A549 (cell line): ENCODE data around the gene INHA. TPM values are rescaled to one million over a fixed set of nuclear protein-coding genes. Genes with fewer than 3 reads are reported as not detected.

Experiments used
- ATAC-seq, 2 experiments: fragments of 200-7000 bp in 1 of 2; fragments of >200 bp in 1 of 2; cut with Nextera tagmentation in 1 of 2; cut with Tn5 transposase in 1 of 2; 3 replicates each; pipeline versions ENCODE4 v1.8.0 to v1.9.1; 2018 to 2020; ENCODE audit warnings: mild to moderate bottlenecking in 1 of 2, moderate library complexity in 1 of 2
- CTCF ChIA-PET: fragments of 300-600 bp; sonication (Branson Sonifier 250); formaldehyde crosslinking; extraction: SDS; loops from one replicate; lab custom pipeline; 2021; ENCODE audit warnings: antibody characterized with exemption, inconsistent platforms; lab: Yijun Ruan, JAX
- POLR2A ChIA-PET: fragments of 350-600 bp; formaldehyde crosslinking; extraction: SDS; loops from one replicate; lab custom pipeline; 2021; ENCODE audit warnings: antibody characterized with exemption, inconsistent platforms; lab: Yijun Ruan, JAX
- DNase-seq, 2 experiments: peaks; one replicate each; pipeline versions ENCODE4 v3.0.0 to v3.0.0-alpha.2; 2011 to 2016; ENCODE audit warnings: low read depth in 1 of 2, low spot score in 1 of 2
- FAIRE-seq: peaks from 2 replicates; lab custom pipeline; 2011; peaks lifted over from hg19 to GRCh38; lab: Jason Lieb, UNC
- H3K27ac ChIP-seq, 2 experiments: fragments of >200 bp; sonication (Bioruptor Twin); formaldehyde crosslinking; 3 replicates each; pipeline ENCODE4 v1.5.1; 2016 to 2017
- H3K4me1 ChIP-seq: fragments of >200 bp; sonication (Bioruptor Twin); formaldehyde crosslinking; 3 replicates; pipeline ENCODE4 v1.6.1; 2016
- H3K4me2 ChIP-seq: fragments of >200 bp; sonication (Bioruptor Twin); formaldehyde crosslinking; 3 replicates; pipeline ENCODE4 v1.6.1; 2016
- H3K4me3 ChIP-seq: fragments of >200 bp; sonication (Bioruptor Twin); formaldehyde crosslinking; 3 replicates; pipeline ENCODE4 v1.5.1; 2016
- H3K9me3 ChIP-seq: fragments of >200 bp; sonication (Bioruptor Twin); formaldehyde crosslinking; 3 replicates; pipeline ENCODE4 v1.6.1; 2016
- CBX2 ChIP-seq: fragments of 200-600 bp; sonication (generic); IDR thresholded peaks from 2 replicates; pipeline ENCODE4 v1.6.1; 2016; ENCODE audit warnings: low read depth, mild to moderate bottlenecking, borderline replicate concordance
- CBX8 ChIP-seq: fragments of 200-600 bp; sonication (generic); IDR thresholded peaks from 2 replicates; pipeline ENCODE4 v1.6.1; 2016
- FOSL2 ChIP-seq, 2 experiments: fragments of 450-650 bp in 1 of 2; fragments of >200 bp in 1 of 2; sonication (Bioruptor Twin) in 1 of 2; formaldehyde crosslinking; IDR thresholded peaks; 2 replicates each; pipeline versions ENCODE4 v1.5.0 to v1.6.1; 2016 to 2020; ENCODE audit warnings: mild to moderate bottlenecking in 1 of 2, moderate library complexity in 1 of 2
- FOXS1 ChIP-seq: fragments of 250-450 bp; sonication (Bioruptor Pico); IDR thresholded peaks from 2 replicates; pipeline ENCODE4 v1.5.0; 2020; ENCODE audit warnings: mild to moderate bottlenecking, moderate library complexity
- HES2 ChIP-seq: fragments of >200 bp; sonication (Bioruptor Twin); formaldehyde crosslinking; IDR thresholded peaks from 2 replicates; pipeline ENCODE4 v1.6.1; 2016
- HMGXB4 ChIP-seq: fragments of 250-450 bp; sonication (Bioruptor Pico); IDR thresholded peaks from 2 replicates; pipeline ENCODE4 v1.5.0; 2021; ENCODE audit warnings: mild to moderate bottlenecking, moderate library complexity, borderline replicate concordance
- HOXB5 ChIP-seq: fragments of 250-450 bp; sonication (Bioruptor Pico); IDR thresholded peaks from 2 replicates; pipeline ENCODE4 v1.5.0; 2020; ENCODE audit warnings: mild to moderate bottlenecking, moderate library complexity
- JUNB ChIP-seq: fragments of >200 bp; sonication (Bioruptor Twin); formaldehyde crosslinking; IDR thresholded peaks from 2 replicates; pipeline ENCODE4 v1.6.1; 2016
- KDM5A ChIP-seq: fragments of 200-600 bp; sonication (generic); IDR thresholded peaks from 2 replicates; pipeline ENCODE4 v1.6.1; 2016; ENCODE audit warnings: antibody characterized with exemption, mild to moderate bottlenecking
- MAFK ChIP-seq: fragments of 450-650 bp; IDR thresholded peaks from 2 replicates; pipeline ENCODE4 v1.6.1; 2014; ENCODE audit not compliant: partially characterized antibody
- NPAS2 ChIP-seq: fragments of 250-450 bp; sonication (Bioruptor Pico); IDR thresholded peaks from 2 replicates; pipeline ENCODE4 v1.8.0; 2022; ENCODE audit warnings: mild to moderate bottlenecking, moderate library complexity, borderline replicate concordance
- NR3C1 ChIP-seq: fragments of >200 bp; sonication (Bioruptor Twin); formaldehyde crosslinking; IDR thresholded peaks from 3 replicates; pipeline ENCODE4 v1.6.1; 2017
- PHF8 ChIP-seq: fragments of 200-600 bp; sonication (generic); IDR thresholded peaks from 2 replicates; pipeline ENCODE4 v1.6.1; 2016; ENCODE audit warnings: low read depth, mild to moderate bottlenecking, antibody characterized with exemption, moderate library complexity, borderline replicate concordance
- RCOR1 ChIP-seq: fragments of 150-350 bp; IDR thresholded peaks from 2 replicates; pipeline ENCODE4 v1.6.1; 2014; ENCODE audit warnings: antibody characterized with exemption, low read length, low read depth
- SREBF2 ChIP-seq: fragments of 450-650 bp; IDR thresholded peaks from 2 replicates; pipeline ENCODE4 v1.6.1; 2014; ENCODE audit warnings: mild to moderate bottlenecking, moderate library complexity
- ZNF302 ChIP-seq: fragments of 250-450 bp; sonication (Bioruptor Pico); IDR thresholded peaks from 2 replicates; pipeline ENCODE4 v1.9.0; 2021; ENCODE audit warnings: inconsistent platforms, mild to moderate bottlenecking, moderate library complexity
- WGBS: methylation state at CpG from one replicate; pipeline ENCODE4 v1.1.6; 2017; ENCODE audit errors: missing lambda C conversion rate; 5-methylcytosine and 5-hydroxymethylcytosine counted together
- polyA plus RNA-seq, 4 experiments: library from polyadenylated mRNA; depleted of rRNA in 3 of 4; stranded (reverse); fragments of >200 nt; fragmentation: RNase III in 1 of 4; extraction: RNeasy Plus Mini Kit Qiagen cat#74134 plus additional on column Dnase treatment in 1 of 4; gene quantifications; 2 replicates in 3 of 4; 3 replicates in 1 of 4; pipeline ENCODE4 v1.2.3, GENCODE V29; 2011 to 2017
- TF ChIP-seq, protein P1 (sequence below): fragments of 150-350 bp; IDR thresholded peaks from 2 replicates; pipeline ENCODE4 v1.6.1; 2014; ENCODE audit warnings: low read depth, mild to moderate bottlenecking, low read length
- TF ChIP-seq, protein P2 (sequence below): fragments of 450-650 bp; IDR thresholded peaks from 2 replicates; pipeline ENCODE4 v1.6.1; 2014; ENCODE audit warnings: antibody characterized with exemption

The INHA gene
- polyA plus RNA-seq, 2 of the 4 experiments (the other 2 are of a cell fraction) = 0.49 to 0.72 TPM

DNA sequence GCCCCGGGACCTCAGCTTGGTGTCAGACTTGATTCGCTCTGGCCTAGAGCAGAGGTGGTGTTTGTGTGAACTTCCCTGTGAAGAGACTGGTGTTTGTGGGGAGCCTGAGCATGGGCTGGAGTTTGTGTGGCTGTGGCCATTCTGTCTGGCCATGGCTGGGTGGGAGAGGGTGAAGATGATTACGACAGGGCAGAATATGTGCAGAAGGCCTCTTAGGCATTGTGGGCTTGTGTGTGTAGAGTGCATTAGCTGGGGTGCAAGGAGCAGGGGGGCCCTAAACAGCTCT, 11.3 kb upstream of the INHA start:
- 43% methylated on average over 3 of the region's 3 CpGs for WGBS
- TF ChIP-seq CBX8 (no peak), FOXS1 (no peak), HMGXB4 (CRISPR knock-in tag) (no peak), HES2 (no peak), FOSL2 (IDR thresholded peaks at IDR 0.05) (no peak), FOSL2 (CRISPR knock-in tag; IDR thresholded peaks at IDR 0.05) (no peak), CBX2 (no peak), RCOR1 (no peak), KDM5A (no peak), JUNB (no peak), ZNF302 (CRISPR knock-in tag) (no peak)
- TF ChIP-seq, protein P1, sequence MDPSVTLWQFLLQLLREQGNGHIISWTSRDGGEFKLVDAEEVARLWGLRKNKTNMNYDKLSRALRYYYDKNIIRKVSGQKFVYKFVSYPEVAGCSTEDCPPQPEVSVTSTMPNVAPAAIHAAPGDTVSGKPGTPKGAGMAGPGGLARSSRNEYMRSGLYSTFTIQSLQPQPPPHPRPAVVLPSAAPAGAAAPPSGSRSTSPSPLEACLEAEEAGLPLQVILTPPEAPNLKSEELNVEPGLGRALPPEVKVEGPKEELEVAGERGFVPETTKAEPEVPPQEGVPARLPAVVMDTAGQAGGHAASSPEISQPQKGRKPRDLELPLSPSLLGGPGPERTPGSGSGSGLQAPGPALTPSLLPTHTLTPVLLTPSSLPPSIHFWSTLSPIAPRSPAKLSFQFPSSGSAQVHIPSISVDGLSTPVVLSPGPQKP = no peak
- TF ChIP-seq, protein P2, sequence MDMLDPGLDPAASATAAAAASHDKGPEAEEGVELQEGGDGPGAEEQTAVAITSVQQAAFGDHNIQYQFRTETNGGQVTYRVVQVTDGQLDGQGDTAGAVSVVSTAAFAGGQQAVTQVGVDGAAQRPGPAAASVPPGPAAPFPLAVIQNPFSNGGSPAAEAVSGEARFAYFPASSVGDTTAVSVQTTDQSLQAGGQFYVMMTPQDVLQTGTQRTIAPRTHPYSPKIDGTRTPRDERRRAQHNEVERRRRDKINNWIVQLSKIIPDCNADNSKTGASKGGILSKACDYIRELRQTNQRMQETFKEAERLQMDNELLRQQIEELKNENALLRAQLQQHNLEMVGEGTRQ = no peak
- Histone ChIP-seq H3K27ac (no peak overlapping the region), H3K4me3 (no peak overlapping the region), H3K4me1 (no peaks in the 10 kb centered on the region), H3K4me2 (no peak overlapping the region), H3K9me3 (no peaks in the 10 kb centered on the region)
- no peak for FAIRE-seq
- DNase-seq = no peak
- no peak; a peak in 1 of 6 replicates for ATAC-seq
- ChIA-PET CTCF (interaction anchor here (0.6 to 6.0 kb wide), 23 partner anchors 11 to 172 kb away, joined by 3 to 77 read pairs (median 8); partner anchors contain the start of genes CHPF, INHA, OBSL1 and STK11IP), POLR2A (interaction anchor here (2.8 kb wide), 1 partner anchor 10 kb away, joined by 9 read pairs; no protein-coding TSS in a partner anchor)

DNA sequence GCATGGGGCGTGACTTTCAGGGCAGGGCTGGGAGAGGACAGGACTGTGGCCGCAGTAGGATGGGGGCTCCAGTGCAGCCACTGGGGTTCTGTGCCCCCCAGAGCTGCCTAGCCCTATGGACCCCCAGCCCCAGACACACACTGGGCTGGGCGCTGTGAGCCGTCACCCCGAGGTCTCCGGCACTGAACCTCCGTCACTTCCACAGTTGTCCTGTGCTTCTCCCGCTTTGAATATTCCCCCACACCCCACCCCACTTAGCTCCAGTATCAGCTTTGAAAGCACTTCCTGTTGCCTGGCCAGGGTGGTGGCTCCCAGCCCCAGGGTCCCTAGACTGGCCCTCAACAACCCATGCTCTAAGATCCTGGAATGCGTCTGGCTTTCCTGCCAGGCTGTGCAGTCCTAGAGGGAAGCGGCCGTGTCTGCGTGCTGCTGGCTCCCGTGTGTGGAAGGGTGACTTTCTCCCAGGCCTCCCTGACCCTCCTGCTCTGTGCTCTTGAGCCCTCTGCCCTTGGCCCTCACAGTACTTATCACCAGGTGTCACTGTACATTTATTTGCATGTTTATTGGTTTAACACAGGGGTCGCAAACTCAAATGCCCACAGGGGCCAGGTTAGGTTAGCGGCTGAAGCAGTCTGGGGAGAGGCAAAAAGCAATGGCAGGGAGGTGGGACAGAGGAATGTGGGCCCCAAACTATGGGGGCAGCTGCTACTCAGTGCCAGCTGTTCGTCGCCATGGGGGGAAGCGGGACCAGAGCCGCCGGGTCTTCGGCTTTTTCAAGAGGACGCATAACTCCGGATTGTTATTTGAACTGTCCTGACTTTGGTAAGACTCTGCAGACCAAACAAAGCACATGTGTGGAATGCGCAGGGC, 10.7 kb upstream of the INHA start:
- TF ChIP-seq PHF8 = no peak
- TF ChIP-seq NPAS2 (CRISPR knock-in tag) = no peak
- no peak for TF ChIP-seq NR3C1
- TF ChIP-seq MAFK = no peak
- no peak for TF ChIP-seq HOXB5 (CRISPR knock-in tag)
- TF ChIP-seq JUNB = no peak
- no peak for TF ChIP-seq ZNF302 (CRISPR knock-in tag)
- TF ChIP-seq SREBF2 = no peak
- TF ChIP-seq FOXS1 = no peak
- Histone ChIP-seq H3K9me3 (no peaks in the 10 kb centered on the region), H3K4me1 (no peaks in the 10 kb centered on the region), H3K4me2 (no peak overlapping the region), H3K4me3 (no peak overlapping the region), H3K27ac (no peak overlapping the region)
- FAIRE-seq (no peak), DNase-seq (no peak), ATAC-seq (peak in 1 of 2 experiments; percentile 5; a peak in 1 of 6 replicates)
- ChIA-PET POLR2A (interaction anchor here (2.8 kb wide), 1 partner anchor 9 kb away, joined by 9 read pairs; no protein-coding TSS in a partner anchor), CTCF (interaction anchor here (0.9 to 6.0 kb wide), 18 partner anchors 10 to 130 kb away, joined by 3 to 77 read pairs (median 8); partner anchors contain the start of genes CHPF, INHA, OBSL1 and STK11IP)
- 90% methylated on average over 22 of the region's 24 CpGs for WGBS
